ENCODE data around the gene NOS1AP.

DNA sequence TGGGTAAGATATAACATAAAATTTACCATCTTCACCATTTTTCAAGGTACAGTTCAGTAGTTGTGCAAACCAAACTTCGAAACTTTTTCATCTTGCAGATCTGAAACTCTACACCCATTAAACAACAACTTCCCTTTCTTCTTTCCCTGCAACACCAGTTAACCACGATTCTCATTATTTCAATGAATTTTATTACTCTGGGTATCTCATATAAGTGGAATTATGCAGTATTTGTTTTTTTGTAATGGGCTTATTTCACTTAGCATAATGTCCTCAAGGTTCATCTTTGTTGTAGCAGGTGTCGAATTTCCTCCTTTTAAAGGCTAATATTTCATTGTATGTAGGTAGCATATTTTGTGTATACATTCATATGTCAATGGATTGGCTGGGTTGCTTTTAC lies 161.0 kb downstream of the NOS1AP start:
- TF ChIP-seq, protein P1, sequence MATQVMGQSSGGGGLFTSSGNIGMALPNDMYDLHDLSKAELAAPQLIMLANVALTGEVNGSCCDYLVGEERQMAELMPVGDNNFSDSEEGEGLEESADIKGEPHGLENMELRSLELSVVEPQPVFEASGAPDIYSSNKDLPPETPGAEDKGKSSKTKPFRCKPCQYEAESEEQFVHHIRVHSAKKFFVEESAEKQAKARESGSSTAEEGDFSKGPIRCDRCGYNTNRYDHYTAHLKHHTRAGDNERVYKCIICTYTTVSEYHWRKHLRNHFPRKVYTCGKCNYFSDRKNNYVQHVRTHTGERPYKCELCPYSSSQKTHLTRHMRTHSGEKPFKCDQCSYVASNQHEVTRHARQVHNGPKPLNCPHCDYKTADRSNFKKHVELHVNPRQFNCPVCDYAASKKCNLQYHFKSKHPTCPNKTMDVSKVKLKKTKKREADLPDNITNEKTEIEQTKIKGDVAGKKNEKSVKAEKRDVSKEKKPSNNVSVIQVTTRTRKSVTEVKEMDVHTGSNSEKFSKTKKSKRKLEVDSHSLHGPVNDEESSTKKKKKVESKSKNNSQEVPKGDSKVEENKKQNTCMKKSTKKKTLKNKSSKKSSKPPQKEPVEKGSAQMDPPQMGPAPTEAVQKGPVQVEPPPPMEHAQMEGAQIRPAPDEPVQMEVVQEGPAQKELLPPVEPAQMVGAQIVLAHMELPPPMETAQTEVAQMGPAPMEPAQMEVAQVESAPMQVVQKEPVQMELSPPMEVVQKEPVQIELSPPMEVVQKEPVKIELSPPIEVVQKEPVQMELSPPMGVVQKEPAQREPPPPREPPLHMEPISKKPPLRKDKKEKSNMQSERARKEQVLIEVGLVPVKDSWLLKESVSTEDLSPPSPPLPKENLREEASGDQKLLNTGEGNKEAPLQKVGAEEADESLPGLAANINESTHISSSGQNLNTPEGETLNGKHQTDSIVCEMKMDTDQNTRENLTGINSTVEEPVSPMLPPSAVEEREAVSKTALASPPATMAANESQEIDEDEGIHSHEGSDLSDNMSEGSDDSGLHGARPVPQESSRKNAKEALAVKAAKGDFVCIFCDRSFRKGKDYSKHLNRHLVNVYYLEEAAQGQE (IDR thresholded peaks at IDR 0.05; ENCODE audit: insufficient read depth in 1 of 2, low read depth in 2 of 2, low read length in 2 of 2): no peak
- TF ChIP-seq TAF1 (IDR thresholded peaks at IDR 0.05; ENCODE audit: borderline replicate concordance, insufficient read depth, low read length) (no peak), POLR2AphosphoS5 (IDR thresholded peaks at IDR 0.05; ENCODE audit: low read depth, low read length) (no peak), SIN3A (IDR thresholded peaks at IDR 0.05; ENCODE audit: borderline replicate concordance, insufficient read depth, low read length) (no peak)

All from PFSK-1 (cell line).